Bronchial epithelial cell (primary cell): ENCODE data around the gene METRN. TPM values are rescaled to one million over a fixed set of nuclear protein-coding genes. Genes with fewer than 3 reads are reported as not detected.
A peak's percentile ranks its signal among the peaks of the same experiment; 100 is the strongest.

ENCODE experiments used
- DNase-seq: peaks from one replicate; pipeline ENCODE4 v3.0.0-alpha.2; 2010; ENCODE audit warnings: low read depth
- FAIRE-seq: peaks from 2 replicates; lab custom pipeline; 2011; peaks lifted over from hg19 to GRCh38; lab: Jason Lieb, UNC
- H3K27me3 ChIP-seq: 2 replicates; pipeline ENCODE4 v1.5.1; 2011; ENCODE audit warnings: low read length; ENCODE audit not compliant: control insufficient read depth, insufficient read depth
- H3K36me3 ChIP-seq: 2 replicates; pipeline ENCODE4 v1.5.1; 2011; ENCODE audit warnings: low read length; ENCODE audit not compliant: control insufficient read depth, insufficient read depth
- H3K4me3 ChIP-seq: 2 replicates; pipeline ENCODE4 v1.5.1; 2011; ENCODE audit warnings: mild to moderate bottlenecking, low read depth, low read length, control low read depth
- CTCF ChIP-seq: IDR thresholded peaks from 2 replicates; pipeline ENCODE4 v1.5.1; 2011; ENCODE audit warnings: mild to moderate bottlenecking, moderate library complexity, low read length, control low read depth, inconsistent platforms; ENCODE audit not compliant: insufficient read depth, severe bottlenecking
- total RNA-seq: library from RNA; depleted of rRNA; stranded (reverse); fragments of >200 nt; gene quantifications from 2 replicates; pipeline ENCODE4 v1.2.1, GENCODE V29; 2014

The METRN gene
- 63.7 and 143 TPM in 2 replicates for total RNA-seq

- peak within 1 kb of the TSS; percentile 63 for H3K4me3 ChIP-seq
- H3K27me3 ChIP-seq = peaks cover 7% of the 10 kb centered on the region
- TF ChIP-seq CTCF = no peak
- FAIRE-seq (no peak), DNase-seq (peak; percentile 47)
- H3K36me3 ChIP-seq = no peaks in the 10 kb centered on the region
These were observed at the start of gene METRN for GRCh38 chr16:714558-715476. TSS of gene METRN (plus strand) at chr16:715118. CDS start at chr16:715290, 172 bp downstream.

- TF ChIP-seq CTCF = no peak
- Histone ChIP-seq H3K27me3 (no peaks in the 10 kb centered on the region), H3K4me3 (no peak overlapping the region), H3K36me3 (peaks cover 17% of the 10 kb centered on the region)
- FAIRE-seq = no peak
- DNase-seq = no peak
These were observed 48.3 kb upstream of the METRN start for GRCh38 chr16:666572-666971.

GRCh38 chr16:667113-667779, 47.7 kb upstream of the METRN start:
- DNase-seq (no peak), FAIRE-seq (no peak)
- Histone ChIP-seq H3K4me3 (no peak overlapping the region), H3K36me3 (peaks cover 21% of the 10 kb centered on the region), H3K27me3 (no peaks in the 10 kb centered on the region)
- TF ChIP-seq CTCF = no peak

GRCh38 chr16:667780-668518, 47.0 kb upstream of the METRN start, which contains the start of gene RHOT2:
TSS of gene RHOT2 (plus strand) at chr16:668132. CDS start at chr16:668200, 68 bp downstream.
- Histone ChIP-seq H3K27me3 (no peaks in the 10 kb centered on the region), H3K4me3 (peak within 1 kb of the TSS; percentile 98), H3K36me3 (peaks cover 27% of the 10 kb centered on the region)
- DNase-seq (peak; percentile 65), FAIRE-seq (no peak)
- TF ChIP-seq CTCF = peak; percentile 73

DNA sequence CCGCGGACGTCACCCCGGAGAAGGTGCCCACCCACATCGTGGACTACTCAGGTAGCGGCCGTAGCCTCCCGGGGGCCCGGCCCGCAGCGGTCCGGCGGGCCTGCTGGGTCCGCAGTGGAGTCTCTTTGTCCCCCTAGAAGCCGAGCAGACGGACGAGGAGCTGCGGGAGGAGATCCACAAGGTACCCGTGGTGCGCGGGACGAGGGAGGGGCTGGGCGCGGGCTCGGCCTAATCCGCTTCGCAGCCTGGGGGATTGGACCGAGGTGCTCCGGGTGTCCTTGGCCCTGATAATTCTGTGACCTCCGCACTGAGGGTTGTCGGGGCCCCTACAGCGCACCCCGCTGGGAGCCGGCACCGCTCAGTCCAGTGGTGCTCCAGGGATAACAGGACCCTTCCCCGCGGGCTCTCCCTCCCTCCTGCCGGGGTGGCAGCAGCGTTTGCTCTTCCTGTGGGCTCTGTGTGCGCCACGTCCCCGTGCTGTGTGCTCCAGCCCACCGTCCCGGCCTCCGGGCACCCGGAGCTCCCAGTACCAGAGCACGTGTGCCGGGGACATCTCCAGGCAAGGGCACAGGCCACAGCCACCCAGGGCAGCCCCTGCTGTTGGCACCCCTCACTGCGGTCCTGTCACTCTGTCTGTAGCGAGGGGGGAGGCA, 46.3 kb upstream of the METRN start:
- DNase-seq = no peak
- Histone ChIP-seq H3K36me3 (peaks cover 26% of the 10 kb centered on the region), H3K4me3 (peak overlapping the region; percentile 98), H3K27me3 (no peaks in the 10 kb centered on the region)
- no peak for TF ChIP-seq CTCF
- FAIRE-seq = no peak
